ACHN (cell line): Measurements from ENCODE around the gene MDM1.
A peak's percentile ranks its signal among the peaks of the same experiment; 100 is the strongest.

Experiments
- DNase-seq: peaks from one replicate; pipeline ENCODE4 v3.0.0-alpha.2; 2015
- in situ Hi-C: cut with HindIII; loops from 2 replicates; pipeline ENCODE4 v1.10.0; 2017; ENCODE audit warnings: low sequenced_read_pairs, low pct_ligation_motif_present, low pct_unique_long_range_greater_than_20kb

Gene MDM1

GRCh38 chr12:68332728-68333630 is 817 bp upstream of the MDM1 start:
- in situ Hi-C loops: no loop called here
- no peak for DNase-seq

GRCh38 chr12:68331500-68331868 is 678 bp downstream of the MDM1 start:
- in situ Hi-C loops: no loop called here
- DNase-seq: no peak

GRCh38 chr12:68327896-68328295 is 4.3 kb downstream of the MDM1 start:
- in situ Hi-C loops: no loop called here
- no peak for DNase-seq

- no peak for DNase-seq
- in situ Hi-C loops: no loop called here
These were observed 5.4 kb downstream of the MDM1 start for GRCh38 chr12:68326716-68327115.

GRCh38 chr12:68325966-68326365 is 6.2 kb downstream of the MDM1 start:
- in situ Hi-C loops: no loop called here
- DNase-seq: no peak

GRCh38 chr12:68324531-68324930 is 7.6 kb downstream of the MDM1 start:
- no peak for DNase-seq
- in situ Hi-C loops: loop anchor here (25.0 kb wide), 1 partner anchor 112 kb away; no protein-coding TSS in a partner anchor

- in situ Hi-C loops: loop anchor here (25.0 kb wide), 1 partner anchor 109 kb away; no protein-coding TSS in a partner anchor
- DNase-seq: no peak
These were observed 11.0 kb downstream of the MDM1 start for GRCh38 chr12:68321140-68321539.

- in situ Hi-C loops: loop anchor here (25.0 kb wide), 1 partner anchor 108 kb away; no protein-coding TSS in a partner anchor
- no peak for DNase-seq
These were observed 12.1 kb downstream of the MDM1 start for GRCh38 chr12:68319988-68320623.

- DNase-seq: peak; percentile 68
- in situ Hi-C loops: loop anchor here (25.0 kb wide), 1 partner anchor 105 kb away; no protein-coding TSS in a partner anchor
These were observed 15.0 kb downstream of the MDM1 start for GRCh38 chr12:68317047-68317667.

- in situ Hi-C loops: loop anchor here (25.0 kb wide), 1 partner anchor 98 kb away; no protein-coding TSS in a partner anchor
- no peak for DNase-seq
These were observed 21.8 kb downstream of the MDM1 start for GRCh38 chr12:68310370-68310769.

GRCh38 chr12:68306564-68306963 is 25.6 kb downstream of the MDM1 start:
- in situ Hi-C loops: loop anchor here (25.0 kb wide), 1 partner anchor 94 kb away; no protein-coding TSS in a partner anchor
- no peak for DNase-seq

GRCh38 chr12:68305278-68305677 is 26.9 kb downstream of the MDM1 start:
- in situ Hi-C loops: loop anchor here (25.0 kb wide), 1 partner anchor 93 kb away; no protein-coding TSS in a partner anchor
- DNase-seq: no peak

- DNase-seq: no peak
- in situ Hi-C loops: loop anchor here (25.0 kb wide), 1 partner anchor 92 kb away; no protein-coding TSS in a partner anchor
These were observed 27.5 kb downstream of the MDM1 start for GRCh38 chr12:68304626-68305025.

GRCh38 chr12:68303850-68304249 is 28.3 kb downstream of the MDM1 start:
- in situ Hi-C loops: loop anchor here (25.0 kb wide), 1 partner anchor 92 kb away; no protein-coding TSS in a partner anchor
- DNase-seq: no peak

GRCh38 chr12:68297929-68298328 is 34.2 kb downstream of the MDM1 start:
- no peak for DNase-seq
- in situ Hi-C loops: no loop called here

- in situ Hi-C loops: no loop called here
- no peak for DNase-seq
These were observed 37.9 kb downstream of the MDM1 start for GRCh38 chr12:68294251-68294650.

GRCh38 chr12:68293347-68293746 is 38.8 kb downstream of the MDM1 start:
- in situ Hi-C loops: no loop called here

GRCh38 chr12:68292151-68292943 is 39.8 kb downstream of the MDM1 start:
- in situ Hi-C loops: no loop called here
- no peak for DNase-seq

More at GRCh38 chr12:68293347-68293746, 38.8 kb downstream of the MDM1 start:
- no peak for DNase-seq
